IPS-20b (cell line): ENCODE measurements around the gene BICD1.

ENCODE experiments used
- H3K27ac ChIP-seq: one replicate; pipeline ENCODE4 v1.5.1; 2013; ENCODE audit warnings: low read length
- H3K27me3 ChIP-seq: 2 replicates; pipeline ENCODE4 v1.6.1; 2013; ENCODE audit warnings: mild to moderate bottlenecking, low read length, inconsistent platforms; ENCODE audit not compliant: insufficient read depth
- H3K36me3 ChIP-seq: 2 replicates; pipeline ENCODE4 v1.6.1; 2013; ENCODE audit warnings: low read depth, mild to moderate bottlenecking, inconsistent platforms, low read length, moderate library complexity; ENCODE audit not compliant: insufficient read depth
- H3K4me1 ChIP-seq: 2 replicates; pipeline ENCODE4 v1.6.1; 2013; ENCODE audit warnings: mild to moderate bottlenecking, control low read depth, inconsistent platforms, low read length, moderate library complexity; ENCODE audit not compliant: insufficient read depth
- H3K4me3 ChIP-seq: 2 replicates; pipeline ENCODE4 v1.5.1; 2013; ENCODE audit warnings: mild to moderate bottlenecking, low read length, inconsistent platforms
- H3K9ac ChIP-seq: 2 replicates; pipeline ENCODE4 v1.6.1; 2013; ENCODE audit warnings: low read depth, mild to moderate bottlenecking, inconsistent platforms, low read length, moderate library complexity
- H3K9me3 ChIP-seq: 2 replicates; pipeline ENCODE4 v1.6.1; 2013; ENCODE audit warnings: mild to moderate bottlenecking, low read depth, low read length, inconsistent platforms; ENCODE audit not compliant: insufficient read depth

Gene BICD1

DNA sequence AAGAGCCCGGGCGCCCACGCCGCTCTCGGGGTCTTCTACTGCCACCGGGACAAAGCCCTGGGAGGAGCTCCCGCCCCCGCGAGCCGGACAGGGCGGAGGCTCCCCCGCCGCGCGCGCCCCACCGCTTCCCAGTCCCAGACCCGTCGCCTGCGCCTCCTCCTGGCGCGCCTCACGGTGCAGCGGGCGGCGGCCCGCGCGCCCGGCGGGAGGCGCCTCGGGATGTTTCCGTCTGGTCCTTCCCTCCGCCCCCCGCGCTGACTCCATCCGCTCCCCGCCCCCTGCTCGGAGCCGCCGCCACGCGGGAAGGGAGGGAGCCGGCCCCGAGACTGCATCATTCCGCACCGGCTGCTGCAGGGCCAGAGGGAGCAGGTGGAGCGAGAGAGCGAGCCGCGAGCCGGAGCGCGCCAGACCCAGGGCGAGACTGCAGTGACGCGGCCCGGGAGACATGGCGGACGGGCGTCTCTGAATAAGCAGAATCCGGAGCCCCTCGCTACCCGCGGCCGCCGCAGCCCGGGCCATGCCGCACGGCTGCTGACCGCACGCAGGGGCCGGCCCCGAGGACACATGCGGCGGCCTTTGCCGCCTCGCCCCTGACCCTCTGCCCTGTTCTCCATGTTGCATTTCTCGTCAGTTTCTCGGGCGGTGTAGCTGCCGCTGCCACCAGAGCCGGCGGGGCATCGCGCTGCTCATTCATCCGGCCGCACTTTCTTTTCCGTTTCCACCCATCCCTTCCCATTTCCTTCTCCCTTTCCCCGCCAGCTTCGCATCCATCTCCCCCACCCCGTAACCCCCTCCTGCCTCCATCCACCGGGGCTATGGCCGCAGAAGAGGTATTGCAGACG, at the start of gene BICD1:
BICD1 (plus strand) TSS at position 331 of the 842 bp plus-strand sequence; CDS start at position 816, 485 bp downstream.
- Histone ChIP-seq H3K4me3 (peak within 1 kb of the TSS; percentile 94), H3K27me3 (no peaks in the 10 kb centered on the region; the same call in 1 of the 2 replicates), H3K9ac (peak within 1 kb of the TSS; percentile 95), H3K9me3 (no peaks in the 10 kb centered on the region), H3K4me1 (peaks cover 21% of the 10 kb centered on the region; the same call in 1 of the 2 replicates), H3K27ac (peak within 1 kb of the TSS; percentile 90), H3K36me3 (peaks cover 13% of the 10 kb centered on the region; the same call in 1 of the 2 replicates)

DNA sequence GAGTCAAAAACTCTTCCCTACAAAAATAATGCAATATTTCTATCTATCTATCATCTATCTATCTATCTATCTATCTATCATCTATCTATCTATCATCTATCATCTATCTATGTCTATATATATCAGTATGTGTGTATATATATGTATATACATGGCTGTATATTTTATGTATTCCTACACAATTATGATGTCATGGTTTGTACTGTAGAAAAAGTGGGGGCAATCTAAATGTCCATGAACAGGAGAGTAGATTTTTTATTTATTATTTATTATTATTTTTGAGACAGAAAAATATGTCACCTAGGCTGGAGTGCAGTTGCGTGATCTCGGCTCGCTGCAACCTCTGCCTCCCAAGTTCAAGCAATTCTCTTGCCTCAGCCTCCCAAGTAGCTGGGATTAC, 45.6 kb upstream of the BICD1 start:
- no peaks in the 10 kb centered on the region for H3K27me3 ChIP-seq
- H3K36me3 ChIP-seq, result no peaks in the 10 kb centered on the region
- H3K4me3 ChIP-seq, result no peak overlapping the region
- no peak overlapping the region for H3K9ac ChIP-seq
- H3K27ac ChIP-seq, result no peak overlapping the region
- H3K4me1 ChIP-seq, result no peaks in the 10 kb centered on the region
- H3K9me3 ChIP-seq, result no peaks in the 10 kb centered on the region

DNA sequence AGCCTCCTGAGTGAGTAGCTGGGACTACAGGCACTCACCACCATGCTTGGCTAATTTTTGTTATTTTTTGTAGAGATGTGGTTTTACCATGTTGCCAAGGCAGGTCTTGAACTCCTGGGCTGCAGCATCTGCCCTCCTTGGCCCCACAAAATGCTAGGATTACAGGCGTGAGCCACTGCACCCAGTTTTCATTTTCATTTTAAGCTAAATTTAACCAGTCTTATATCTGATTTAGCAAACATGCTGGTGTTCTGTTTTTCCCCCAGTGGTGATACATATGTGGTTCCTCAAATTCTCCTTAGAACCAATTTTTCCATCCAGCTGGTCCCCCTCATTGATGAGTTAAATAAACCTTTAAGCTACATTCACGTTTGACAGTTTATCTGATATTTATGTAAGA, 43.8 kb upstream of the BICD1 start:
- no peaks in the 10 kb centered on the region for H3K27me3 ChIP-seq
- H3K36me3 ChIP-seq, result no peaks in the 10 kb centered on the region
- H3K9me3 ChIP-seq, result no peaks in the 10 kb centered on the region
- no peak overlapping the region for H3K4me3 ChIP-seq
- no peak overlapping the region for H3K9ac ChIP-seq
- no peak overlapping the region for H3K27ac ChIP-seq
- no peaks in the 10 kb centered on the region for H3K4me1 ChIP-seq

GRCh38 chr12:32063796-32064195, 42.9 kb upstream of the BICD1 start:
- Histone ChIP-seq H3K27me3 (no peaks in the 10 kb centered on the region), H3K4me3 (no peak overlapping the region), H3K4me1 (no peaks in the 10 kb centered on the region), H3K9me3 (no peaks in the 10 kb centered on the region), H3K36me3 (no peaks in the 10 kb centered on the region), H3K27ac (no peak overlapping the region), H3K9ac (no peak overlapping the region)

DNA sequence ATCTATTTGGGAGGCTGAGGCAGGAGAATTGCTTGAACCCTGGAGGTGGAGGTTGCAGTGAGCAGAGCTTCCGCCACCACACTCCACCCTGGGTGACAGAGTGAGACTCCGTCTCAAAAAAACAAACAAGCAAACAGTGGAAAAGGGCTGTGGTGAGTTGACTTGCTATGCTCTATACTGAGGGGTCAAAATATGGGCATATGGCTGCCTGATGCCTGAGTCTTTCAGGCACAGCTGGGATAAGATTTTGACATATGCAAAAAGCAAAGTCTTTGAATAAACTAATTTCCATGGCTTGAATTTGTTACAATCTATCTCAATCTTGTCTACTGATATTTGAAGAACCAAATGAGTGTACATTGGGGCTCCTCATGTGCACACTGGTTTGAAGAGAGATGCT, 40.4 kb upstream of the BICD1 start:
- H3K9ac ChIP-seq, result no peak overlapping the region
- H3K4me1 ChIP-seq, result no peaks in the 10 kb centered on the region
- no peak overlapping the region for H3K27ac ChIP-seq
- no peaks in the 10 kb centered on the region for H3K36me3 ChIP-seq
- H3K9me3 ChIP-seq, result no peaks in the 10 kb centered on the region
- H3K4me3 ChIP-seq, result no peak overlapping the region
- no peaks in the 10 kb centered on the region for H3K27me3 ChIP-seq

GRCh38 chr12:32069071-32069470, 37.6 kb upstream of the BICD1 start:
- Histone ChIP-seq H3K36me3 (no peaks in the 10 kb centered on the region), H3K9ac (no peak overlapping the region), H3K4me1 (no peaks in the 10 kb centered on the region), H3K4me3 (no peak overlapping the region), H3K27me3 (no peaks in the 10 kb centered on the region), H3K9me3 (peaks cover 7% of the 10 kb centered on the region; the same call in 1 of the 2 replicates), H3K27ac (no peak overlapping the region)

- Histone ChIP-seq H3K9me3 (peaks cover 7% of the 10 kb centered on the region; the same call in 1 of the 2 replicates), H3K4me1 (no peaks in the 10 kb centered on the region), H3K36me3 (no peaks in the 10 kb centered on the region), H3K27ac (no peak overlapping the region), H3K4me3 (no peak overlapping the region), H3K27me3 (no peaks in the 10 kb centered on the region), H3K9ac (no peak overlapping the region)
These were observed 36.9 kb upstream of the BICD1 start for GRCh38 chr12:32069731-32070130.

DNA sequence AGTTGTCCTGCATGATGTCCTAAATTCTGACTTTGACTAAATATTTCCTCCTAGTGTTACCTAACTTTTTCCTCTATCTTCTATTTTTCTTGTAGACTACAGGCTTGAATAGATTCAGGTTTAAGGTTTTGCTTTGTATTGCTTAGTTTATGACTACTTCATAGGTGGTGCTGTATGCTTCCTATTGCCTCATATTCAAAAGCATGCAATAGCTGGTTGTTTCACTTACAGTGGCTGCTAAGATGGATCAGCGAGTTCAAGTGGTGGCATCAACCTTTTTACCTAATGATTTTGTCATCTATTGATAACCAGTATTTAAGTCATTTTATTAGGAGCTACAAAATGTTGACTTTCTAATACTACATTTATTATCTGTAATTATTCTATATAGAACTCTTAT, 36.3 kb upstream of the BICD1 start:
- no peak overlapping the region for H3K4me3 ChIP-seq
- H3K36me3 ChIP-seq, result no peaks in the 10 kb centered on the region
- H3K27me3 ChIP-seq, result no peaks in the 10 kb centered on the region
- H3K9ac ChIP-seq, result no peak overlapping the region
- H3K4me1 ChIP-seq, result no peaks in the 10 kb centered on the region
- H3K27ac ChIP-seq, result no peak overlapping the region
- H3K9me3 ChIP-seq, result peaks cover 7% of the 10 kb centered on the region; the same call in 1 of the 2 replicates

GRCh38 chr12:32072102-32072501, 34.5 kb upstream of the BICD1 start:
- H3K36me3 ChIP-seq, result no peaks in the 10 kb centered on the region
- no peaks in the 10 kb centered on the region for H3K4me1 ChIP-seq
- peaks cover 7% of the 10 kb centered on the region; the same call in 1 of the 2 replicates for H3K9me3 ChIP-seq
- no peak overlapping the region for H3K9ac ChIP-seq
- H3K27ac ChIP-seq, result no peak overlapping the region
- no peaks in the 10 kb centered on the region for H3K27me3 ChIP-seq
- no peak overlapping the region for H3K4me3 ChIP-seq

GRCh38 chr12:32074432-32074831, 32.2 kb upstream of the BICD1 start:
- no peak overlapping the region for H3K27ac ChIP-seq
- no peak overlapping the region for H3K4me3 ChIP-seq
- no peak overlapping the region for H3K9ac ChIP-seq
- no peaks in the 10 kb centered on the region for H3K36me3 ChIP-seq
- H3K27me3 ChIP-seq, result no peaks in the 10 kb centered on the region
- H3K4me1 ChIP-seq, result no peaks in the 10 kb centered on the region
- H3K9me3 ChIP-seq, result peaks cover 7% of the 10 kb centered on the region

GRCh38 chr12:32076941-32077340, 29.7 kb upstream of the BICD1 start:
- no peak overlapping the region for H3K4me3 ChIP-seq
- peaks cover 7% of the 10 kb centered on the region for H3K9me3 ChIP-seq
- no peaks in the 10 kb centered on the region for H3K4me1 ChIP-seq
- H3K27ac ChIP-seq, result no peak overlapping the region
- H3K27me3 ChIP-seq, result no peaks in the 10 kb centered on the region
- no peaks in the 10 kb centered on the region for H3K36me3 ChIP-seq
- H3K9ac ChIP-seq, result no peak overlapping the region

GRCh38 chr12:32080435-32080834, 26.2 kb upstream of the BICD1 start:
- Histone ChIP-seq H3K27ac (no peak overlapping the region), H3K36me3 (no peaks in the 10 kb centered on the region), H3K9me3 (no peaks in the 10 kb centered on the region; the same call in 1 of the 2 replicates), H3K4me3 (no peak overlapping the region), H3K4me1 (no peaks in the 10 kb centered on the region), H3K27me3 (no peaks in the 10 kb centered on the region), H3K9ac (no peak overlapping the region)
